HG02642 (cell line): ENCODE data around the gene ZNF174.

Experiments
- ATAC-seq: cut with Tn5 transposase; IDR thresholded peaks from one replicate; pipeline ENCODE4 v1.9.1; 2021; ENCODE audit warnings: mild to moderate bottlenecking; ENCODE audit not compliant: unreplicated experiment, poor library complexity

The ZNF174 gene

GRCh38 chr16:3439637-3440036 is 38.6 kb downstream of the ZNF174 start:
- no peak for ATAC-seq

- peak; percentile 91 for ATAC-seq
Observed at GRCh38 chr16:3443108-3444031, 42.4 kb downstream of the ZNF174 start, which contains the start of the genes NAA60 and ZNF597. TSS of gene NAA60 (plus strand) at chr16:3443680. CDS start at chr16:3476228, 32,548 bp downstream. TSS of gene ZNF597 (minus strand) at chr16:3443504. CDS start at chr16:3443153, 351 bp downstream.

GRCh38 chr16:3444032-3444388 is 43.0 kb downstream of the ZNF174 start:
- ATAC-seq = peak; percentile 29

GRCh38 chr16:3454093-3454492 is 53.1 kb downstream of the ZNF174 start:
- no peak for ATAC-seq

GRCh38 chr16:3454631-3455147 is 53.7 kb downstream of the ZNF174 start:
- no peak for ATAC-seq

- ATAC-seq = peak; percentile 88
Observed at GRCh38 chr16:3457434-3458252, 56.6 kb downstream of the ZNF174 start.

- ATAC-seq = no peak
Observed at GRCh38 chr16:3458278-3458851, 57.4 kb downstream of the ZNF174 start.

GRCh38 chr16:3458852-3459361 is 57.9 kb downstream of the ZNF174 start:
- ATAC-seq = no peak
